Heart right ventricle (tissue), 16 donors: ENCODE results near the gene TTLL8. TPM values are rescaled to one million over a fixed set of nuclear protein-coding genes. Genes with fewer than 3 reads are reported as not detected.
A peak's percentile ranks its signal among the peaks of the same experiment; 100 is the strongest.

Experiments
- ATAC-seq, 8 donors: fragments of 200-7000 bp; cut with Tn5 transposase; one replicate each; pipeline ENCODE4 v1.9.1; 2020; ENCODE audit warnings: mild to moderate bottlenecking in 8 of 8, moderate library complexity in 8 of 8, moderate number of reproducible peaks in 1 of 8
- DNase-seq, 2 donors: peaks; one replicate each; pipeline ENCODE4 v3.0.0-alpha.2; 2020
- H3K27ac ChIP-seq, 10 donors: fragments of 200-600 bp; sonication (generic) in 2 of 10; one replicate each; pipeline versions ENCODE4 v1.5.0 to v1.8.0; 2020 to 2022; ENCODE audit warnings: mild to moderate bottlenecking in 3 of 10
- H3K27me3 ChIP-seq, 7 donors: fragments of 200-600 bp; one replicate each; pipeline ENCODE4 v1.8.0; 2021 to 2022; ENCODE audit warnings: mild to moderate bottlenecking in 2 of 7
- H3K36me3 ChIP-seq, 9 donors: fragments of 200-600 bp; sonication (generic) in 1 of 9; one replicate each; pipeline versions ENCODE4 v1.5.0 to v1.8.0; 2020 to 2022; ENCODE audit warnings: mild to moderate bottlenecking in 2 of 9
- H3K4me1 ChIP-seq, 9 donors: fragments of 200-600 bp; sonication (generic) in 1 of 9; one replicate each; pipeline versions ENCODE4 v1.5.0 to v1.8.0; 2020 to 2022; ENCODE audit warnings: mild to moderate bottlenecking in 4 of 9
- H3K4me3 ChIP-seq, 10 donors: fragments of 200-600 bp; sonication (generic) in 2 of 10; one replicate each; pipeline versions ENCODE4 v1.5.0 to v1.8.0; 2020 to 2022; ENCODE audit warnings: mild to moderate bottlenecking in 7 of 10, moderate library complexity in 2 of 10
- H3K9me3 ChIP-seq, 11 donors: fragments of 200-600 bp in 10 of 11; sonication (generic) in 2 of 11; one replicate each; pipeline versions ENCODE4 v1.5.0 to v1.8.0; 2013 to 2022; ENCODE audit warnings: mild to moderate bottlenecking in 2 of 11, control low read depth in 1 of 11, moderate library complexity in 1 of 11
- CTCF ChIP-seq, 9 donors: fragments of 200-600 bp; sonication (generic) in 2 of 9; IDR thresholded peaks; one replicate each; pipeline versions ENCODE4 v1.5.0 to v1.8.0; 2021 to 2022; ENCODE audit warnings: antibody characterized with exemption in 9 of 9, mild to moderate bottlenecking in 5 of 9, moderate library complexity in 1 of 9
- WGBS, 2 donors: extraction: QIAGEN DNeasy Blood & Tissue Kit; methylation state at CpG; one replicate each; pipeline ENCODE4 v1.1.7; 2013; ENCODE audit warnings: inconsistent platforms in 1 of 2; 5-methylcytosine and 5-hydroxymethylcytosine counted together
- intact Hi-C, 10 donors: fragments of 100-400 bp; cut with DNase I; formaldehyde crosslinking; loops; one replicate each; pipeline versions ENCODE4 v1.11.1 to v1.14.2; 2022
- polyA plus RNA-seq, 2 donors: library from polyadenylated mRNA; stranded (reverse); fragments of 200-250 nt; gene quantifications; one replicate each; pipeline ENCODE4 v1.2.3, GENCODE V29; 2013
- total RNA-seq, 10 donors: library from RNA; stranded (reverse); fragmentation: NEBNext Ultra II Directional in 3 of 10; extraction: Animal tissue kit (Norgen Biotek cat#: 25700) in 3 of 10; gene quantifications; one replicate each; pipeline versions ENCODE4 v1.2.1 to v1.2.4, GENCODE V29; 2021 to 2023
- donor health status: Arrhythmogenic right ventricular cardiomyopathy.
- donor health status: ischemic (EF 13 %, LVEDD 7.1; RV severe dilation, severe dysfunction).
- donor health status: healthy with polysubstance abuse.
- donor health status: DM: no; HTN: yes; CAD: no.
- donor health status: DM: no; HTN: no; CAD: no.
- donor health status: ischemic (EF 25% LVEDD 6.9; RV normal size, moderate dysfunction).
- donor health status: ischemic (EF 25% LVEDD 5.7; RV mildly dilated, moderate dysfunction).
- donor health status: healthy.
- donor health status: DM: yes; HTN: yes; CAD: no.
- donor health status: Ischemic cardiomyopathy.
- donor health status: ischemic (EF 35%, LVEDD 5.7; RV mildly dilated, moderate dysfunction).
- donor health status: nonischemic (EF 11% LVEDD 7.7; RV severe dilation, severe dysfunction).
- donor health status: DM: yes; HTN: yes; CAD: no.
- donor health status: PGD.
- donor health status: ischemic (EF 29% LVEDD 5.4; RV normal size, mild dysfunction).
- donor health status: nonischemic (EF 23%, LVEDD 6.1; RV moderate dilation, normal function).

The TTLL8 gene
- total and polyA plus RNA-seq, 12 donors, result not detected

GRCh38 chr22:49970528-49971231 is 87.4 kb downstream of the TTLL8 start:
- peaks cover 0 to 10% (median 0%) of the 10 kb centered on the region in 7 donors for H3K27me3 ChIP-seq
- peak overlapping the region; percentile 8 to 99 (median 86) for H3K27ac ChIP-seq
- peaks cover 0 to 2% (median 0%) of the 10 kb centered on the region in 9 donors for H3K36me3 ChIP-seq
- H3K4me3 ChIP-seq, result peak overlapping the region; percentile 35 to 60 (median 54)
- no peak for TF ChIP-seq CTCF (IDR thresholded peaks at IDR 0.05)
- no peaks in the 10 kb centered on the region for H3K9me3 ChIP-seq
- DNase-seq (peak; percentile 92 to 94), ATAC-seq (peak; percentile 85 to 92 (median 90))
- H3K4me1 ChIP-seq, result peaks cover 18 to 60% (median 45%) of the 10 kb centered on the region in 9 donors
- WGBS, 2 donors, result 9 to 10% methylated on average over 32 of the region's 32 CpGs
- intact Hi-C loops, result loop anchor here in 4 of 10 donors (2.0 to 5.0 kb wide), 2 partner anchors 34 to 38 kb away; no protein-coding TSS in a partner anchor

DNA sequence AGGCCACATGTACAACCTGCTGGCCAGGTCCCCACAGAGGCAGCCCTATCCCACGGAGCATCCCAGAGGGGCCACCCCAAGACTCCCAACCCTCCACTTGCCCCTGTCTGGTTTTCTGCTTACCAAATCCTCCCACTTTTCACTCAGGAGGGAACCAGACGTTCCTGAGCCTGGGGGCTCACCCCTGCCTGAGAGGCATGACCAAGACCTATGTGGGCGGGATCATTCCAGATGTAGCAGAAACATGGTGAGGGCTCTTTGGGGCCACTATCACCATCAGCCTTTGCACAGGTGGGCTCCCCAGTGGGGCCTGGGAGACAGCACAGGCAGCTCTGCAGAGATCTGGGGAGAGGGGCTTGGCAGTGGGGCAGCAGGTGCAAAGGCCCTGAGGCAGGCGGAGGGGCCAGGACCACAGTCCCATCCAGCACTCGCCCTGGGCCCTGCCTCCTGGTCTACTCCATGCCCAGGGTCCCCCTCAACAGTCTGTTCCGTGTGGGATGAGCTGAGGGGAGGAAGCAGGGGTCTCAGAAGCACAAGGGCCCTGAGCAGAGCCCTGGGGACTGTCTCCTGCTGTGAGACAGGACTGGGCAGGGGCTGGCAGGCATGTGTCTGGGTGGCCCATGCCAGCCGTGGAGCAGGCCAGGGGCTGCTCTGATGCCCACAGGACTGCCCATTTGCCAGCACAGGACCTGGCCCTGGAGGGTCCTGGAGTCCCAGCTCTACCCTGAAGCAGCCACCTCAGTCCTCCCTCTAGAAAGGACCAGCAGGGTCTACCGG is 88.2 kb downstream of the TTLL8 start:
- peaks cover 22 to 67% (median 52%) of the 10 kb centered on the region in 9 donors for H3K4me1 ChIP-seq
- peak; percentile 5 to 17 for DNase-seq
- peaks cover 0 to 9% (median 0%) of the 10 kb centered on the region in 9 donors for H3K36me3 ChIP-seq
- H3K27ac ChIP-seq, result peak overlapping the region in 8 of 10 donors; percentile 25 to 99 (median 76)
- TF ChIP-seq CTCF (IDR thresholded peaks at IDR 0.05), result no peak
- 86% methylated on average over 8 of the region's 8 CpGs for WGBS, 2 donors
- ATAC-seq, result no peak
- intact Hi-C loops, result loop anchor here in 5 of 10 donors (2.0 to 5.0 kb wide), 2 partner anchors 33 to 38 kb away; no protein-coding TSS in a partner anchor
- peaks cover 0 to 10% (median 0%) of the 10 kb centered on the region in 7 donors for H3K27me3 ChIP-seq
- no peak overlapping the region for H3K4me3 ChIP-seq
- H3K9me3 ChIP-seq, result no peaks in the 10 kb centered on the region

- WGBS, 2 donors, result 91 to 95% methylated on average over 16 of the region's 16 CpGs
- no peak for TF ChIP-seq CTCF (IDR thresholded peaks at IDR 0.05)
- Histone ChIP-seq H3K9me3 (no peaks in the 10 kb centered on the region), H3K4me1 (peaks cover 27 to 76% (median 61%) of the 10 kb centered on the region in 9 donors), H3K27me3 (peaks cover 0 to 10% (median 0%) of the 10 kb centered on the region in 7 donors), H3K36me3 (peaks cover 0 to 18% (median 2%) of the 10 kb centered on the region in 9 donors), H3K4me3 (no peak overlapping the region), H3K27ac (peak overlapping the region in 7 of 10 donors; percentile 40 to 99 (median 98))
- ATAC-seq (no peak), DNase-seq (peak; percentile 5 to 20)
- intact Hi-C loops, result loop anchor here in 1 of 10 donors (5.0 kb wide), 1 partner anchor 37 kb away; no protein-coding TSS in a partner anchor
These were observed 89.1 kb downstream of the TTLL8 start for GRCh38 chr22:49968831-49969661.

Other genes with a start within 250 kb of the TTLL8 start
- 10 to 100 TPM; 14.6 to 23.2 (median 16.9) TPM for gene BRD1, start 230.4 kb downstream of the TTLL8 start, total RNA-seq
- 10 to 100 TPM in 1 of 2 donors, 1 to 10 TPM in 1; 8.2 to 22.9 TPM for gene BRD1, start 230.4 kb downstream of the TTLL8 start, polyA plus RNA-seq
- gene ZBED4, start 204.5 kb downstream of the TTLL8 start, total RNA-seq, result 1 to 10 TPM; 3.5 to 5.9 (median 4.4) TPM
- gene ZBED4, start 204.5 kb downstream of the TTLL8 start, polyA plus RNA-seq, result 1 to 10 TPM; 2.6 to 3.2 TPM
- gene ALG12, start 139.9 kb downstream of the TTLL8 start, total RNA-seq, result 10 to 100 TPM in 9 of 10 donors, 1 to 10 TPM in 1; 9.6 to 19.8 (median 16.0) TPM
- 10 to 100 TPM in 1 of 2 donors, 1 to 10 TPM in 1; 9.7 to 10.4 TPM for gene ALG12, start 139.9 kb downstream of the TTLL8 start, polyA plus RNA-seq
- 10 to 100 TPM; 13.0 to 32.5 (median 19.2) TPM for gene CRELD2, start 139.7 kb downstream of the TTLL8 start, total RNA-seq
- 10 to 100 TPM; 11.0 to 90.0 TPM for gene CRELD2, start 139.7 kb downstream of the TTLL8 start, polyA plus RNA-seq
- gene PIM3, start 97.5 kb downstream of the TTLL8 start, total RNA-seq, result 10 to 100 TPM; 27.4 to 81.6 (median 41.6) TPM
- gene PIM3, start 97.5 kb downstream of the TTLL8 start, polyA plus RNA-seq, result 10 to 100 TPM; 43.9 to 62.0 TPM
- under 1 TPM in 1 of 10 donors, not detected in 9; 0.11 TPM for gene IL17REL, start 45.5 kb downstream of the TTLL8 start, total RNA-seq
- not detected for gene IL17REL, start 45.5 kb downstream of the TTLL8 start, polyA plus RNA-seq
- 1 to 10 TPM in 1 of 10 donors, under 1 TPM in 5, not detected in 4; 0.11 to 1.6 (median 0.37) TPM for gene MLC1, start 27.1 kb upstream of the TTLL8 start, total RNA-seq
- gene MLC1, start 27.1 kb upstream of the TTLL8 start, polyA plus RNA-seq, result under 1 TPM; 0.03 to 0.07 TPM
- under 1 TPM in 2 of 10 donors, not detected in 8; 0.16 to 0.42 TPM for gene MOV10L1, start 31.7 kb upstream of the TTLL8 start, total RNA-seq
- gene MOV10L1, start 31.7 kb upstream of the TTLL8 start, polyA plus RNA-seq, result under 1 TPM; 0.16 to 0.37 TPM
- under 1 TPM in 7 of 10 donors, not detected in 3; 0.15 to 0.61 (median 0.22) TPM for gene PANX2, start 112.4 kb upstream of the TTLL8 start, total RNA-seq
- under 1 TPM; 0.07 to 0.09 TPM for gene PANX2, start 112.4 kb upstream of the TTLL8 start, polyA plus RNA-seq
- gene TRABD, start 127.6 kb upstream of the TTLL8 start, total RNA-seq, result 10 to 100 TPM; 13.6 to 24.9 (median 16.4) TPM
- gene TRABD, start 127.6 kb upstream of the TTLL8 start, polyA plus RNA-seq, result 10 to 100 TPM; 31.6 to 40.8 TPM
- gene SELENOO, start 142.7 kb upstream of the TTLL8 start, total RNA-seq, result 10 to 100 TPM in 9 of 10 donors, 1 to 10 TPM in 1; 9.6 to 24.6 (median 11.9) TPM
- gene SELENOO, start 142.7 kb upstream of the TTLL8 start, polyA plus RNA-seq, result 10 to 100 TPM; 22.6 to 29.8 TPM
- 10 to 100 TPM; 15.5 to 23.3 (median 18.5) TPM for gene TUBGCP6, start 186.7 kb upstream of the TTLL8 start, total RNA-seq
- 10 to 100 TPM; 14.2 to 40.7 TPM for gene TUBGCP6, start 186.7 kb upstream of the TTLL8 start, polyA plus RNA-seq
- gene HDAC10, start 193.0 kb upstream of the TTLL8 start, total RNA-seq, result 10 to 100 TPM in 6 of 10 donors, 1 to 10 TPM in 4; 7.1 to 16.7 (median 10.3) TPM
- 10 to 100 TPM in 1 of 2 donors, 1 to 10 TPM in 1; 7.9 to 20.3 TPM for gene HDAC10, start 193.0 kb upstream of the TTLL8 start, polyA plus RNA-seq
- gene MAPK12, start 203.4 kb upstream of the TTLL8 start, total RNA-seq, result 10 to 100 TPM; 10.6 to 21.9 (median 16.1) TPM
- gene MAPK12, start 203.4 kb upstream of the TTLL8 start, polyA plus RNA-seq, result 10 to 100 TPM; 14.8 to 23.0 TPM
- gene MAPK11, start 212.1 kb upstream of the TTLL8 start, total RNA-seq, result 10 to 100 TPM in 2 of 10 donors, 1 to 10 TPM in 8; 4.3 to 11.3 (median 7.1) TPM
- gene MAPK11, start 212.1 kb upstream of the TTLL8 start, polyA plus RNA-seq, result 10 to 100 TPM; 11.6 to 18.0 TPM
- 100 to 1,000 TPM in 1 of 10 donors, 10 to 100 TPM in 9; 43.0 to 101 (median 57.8) TPM for gene PLXNB2, start 249.3 kb upstream of the TTLL8 start, total RNA-seq
- gene PLXNB2, start 249.3 kb upstream of the TTLL8 start, polyA plus RNA-seq, result 10 to 100 TPM; 33.5 to 71.0 TPM